GM18499 (cell line): ENCODE results near the gene CABP1.
"Not testable (repeated sequence)": the region's sequence is repeated elsewhere in the genome, so short reads cannot be mapped to it uniquely, and the experiment has no call there.

ENCODE experiments used
- ATAC-seq: cut with Tn5 transposase; IDR thresholded peaks from one replicate; pipeline ENCODE4 v1.9.1; 2021; ENCODE audit warnings: moderate number of reproducible peaks; ENCODE audit not compliant: insufficient read depth, unreplicated experiment

The CABP1 gene

GRCh38 chr12:120639771-120640721 lies at the start of gene CABP1:
TSS of gene CABP1 (plus strand) at chr12:120640626. CDS start at chr12:120640686, 60 bp downstream.
- ATAC-seq = no peak

GRCh38 chr12:120590741-120591407 lies 49.6 kb upstream of the CABP1 start:
- ATAC-seq = no peak

DNA sequence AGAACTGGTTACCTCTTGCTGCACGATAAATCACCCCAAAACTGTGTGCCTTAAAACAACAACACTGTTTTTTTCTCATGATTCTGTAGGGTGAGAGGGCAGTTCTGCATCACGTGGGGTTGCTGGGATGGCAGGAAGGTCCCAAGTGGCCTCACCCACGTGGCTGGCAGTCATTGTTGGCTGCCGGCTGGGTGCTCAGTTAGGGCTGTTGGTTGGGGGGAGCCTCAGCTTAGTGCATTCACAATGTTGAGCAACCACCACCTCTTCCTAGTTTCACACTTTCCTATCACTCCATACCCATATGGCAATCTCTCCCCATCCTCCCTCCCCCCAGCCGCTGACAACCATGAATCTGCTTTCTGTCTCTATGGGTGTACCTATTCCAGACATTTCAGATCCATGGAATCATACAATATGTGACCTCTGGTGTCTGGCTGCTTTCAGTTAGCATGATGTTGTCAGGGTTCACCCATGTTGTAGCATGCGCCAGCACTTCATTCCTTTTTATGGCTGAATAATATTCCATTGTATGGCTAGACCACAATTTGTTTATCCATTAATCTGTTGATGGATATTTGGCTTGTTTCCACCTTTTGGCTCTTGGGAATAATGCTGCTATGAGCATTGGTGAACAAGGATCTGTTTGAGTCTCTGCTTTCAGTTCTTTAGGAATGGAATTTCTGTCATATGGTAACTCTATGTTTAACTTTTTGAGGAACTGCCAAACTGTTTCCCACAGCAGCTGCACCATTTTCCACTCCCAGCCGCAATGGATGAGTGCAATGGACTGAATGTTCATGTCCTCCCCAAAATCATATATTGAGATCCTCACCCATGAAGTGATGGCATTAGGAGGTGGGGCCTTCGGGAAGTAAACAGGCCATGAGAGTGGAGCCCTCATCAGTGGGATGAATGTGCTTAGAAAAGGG lies 48.0 kb upstream of the CABP1 start:
- no peak for ATAC-seq

GRCh38 chr12:120596901-120597300 lies 43.5 kb upstream of the CABP1 start:
- no peak for ATAC-seq

GRCh38 chr12:120597861-120598260 lies 42.6 kb upstream of the CABP1 start:
- ATAC-seq = no peak

- no peak for ATAC-seq
Observed at GRCh38 chr12:120598674-120599463, 41.6 kb upstream of the CABP1 start.

DNA sequence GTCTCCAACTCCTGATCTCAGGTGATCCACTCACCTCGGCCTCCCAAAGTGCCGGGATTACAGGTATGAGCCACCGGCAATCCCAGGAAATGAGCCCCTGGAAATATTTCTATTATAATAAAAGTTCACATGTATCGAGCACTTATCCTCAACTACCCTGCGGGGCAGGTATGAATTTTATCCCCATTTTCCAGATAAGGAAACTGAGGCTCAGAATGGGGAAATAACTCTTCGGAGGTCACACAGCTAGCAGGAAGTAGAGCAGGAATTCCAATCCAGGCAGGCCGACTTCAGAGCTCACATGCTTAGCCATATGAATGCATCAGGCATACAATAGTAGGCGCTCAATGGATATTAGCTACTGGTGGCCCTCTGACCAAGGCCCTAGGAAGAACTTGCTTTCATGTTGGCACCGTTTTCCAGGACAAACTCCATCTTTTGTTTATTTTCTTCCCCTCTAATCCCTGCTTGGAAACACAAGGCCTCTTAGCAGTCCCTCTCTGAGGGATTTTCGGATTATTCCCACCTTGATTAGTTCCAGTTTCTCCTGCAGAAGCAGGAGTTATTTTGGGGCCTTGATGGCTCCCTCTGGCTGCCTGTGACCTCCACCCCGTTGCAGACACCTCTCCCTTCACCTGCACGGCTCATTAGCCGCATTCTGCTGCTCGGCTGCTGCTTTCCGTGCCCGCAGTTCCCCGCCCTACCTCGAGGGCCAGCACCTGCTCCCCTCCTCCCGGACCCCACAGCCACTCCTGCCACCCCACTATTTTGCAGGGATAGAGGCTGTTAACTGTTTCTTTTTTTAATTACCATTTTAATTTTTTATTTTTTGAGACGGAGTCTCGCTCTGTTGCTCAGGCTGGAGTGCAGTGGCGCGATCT lies 40.5 kb upstream of the CABP1 start:
- ATAC-seq = no peak

- ATAC-seq = not testable (repeated sequence)
Observed at GRCh38 chr12:120602416-120602815, 38.0 kb upstream of the CABP1 start.

DNA sequence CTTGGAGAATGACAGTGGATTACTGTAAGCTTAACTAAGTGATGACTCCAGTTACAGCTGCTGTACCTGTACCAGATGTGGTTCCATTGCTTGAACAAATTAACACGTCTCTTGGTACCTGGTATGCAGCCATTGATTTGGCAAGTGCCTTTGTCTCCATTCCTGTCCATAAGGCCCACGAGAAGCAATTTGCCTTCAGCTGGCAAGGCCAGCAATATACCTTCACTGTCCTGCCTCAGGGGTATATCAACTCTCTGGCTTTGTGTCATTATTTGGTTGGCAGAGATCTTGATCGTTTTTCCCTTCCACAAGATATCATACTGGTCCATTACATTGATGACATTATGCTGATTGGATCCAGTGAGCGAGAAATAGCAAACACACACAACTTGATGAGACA lies 29.9 kb upstream of the CABP1 start:
- ATAC-seq = no peak

- ATAC-seq = not testable (repeated sequence)
Observed at GRCh38 chr12:120611534-120611933, 28.9 kb upstream of the CABP1 start.

GRCh38 chr12:120614848-120615247 lies 25.6 kb upstream of the CABP1 start:
- ATAC-seq = no peak

DNA sequence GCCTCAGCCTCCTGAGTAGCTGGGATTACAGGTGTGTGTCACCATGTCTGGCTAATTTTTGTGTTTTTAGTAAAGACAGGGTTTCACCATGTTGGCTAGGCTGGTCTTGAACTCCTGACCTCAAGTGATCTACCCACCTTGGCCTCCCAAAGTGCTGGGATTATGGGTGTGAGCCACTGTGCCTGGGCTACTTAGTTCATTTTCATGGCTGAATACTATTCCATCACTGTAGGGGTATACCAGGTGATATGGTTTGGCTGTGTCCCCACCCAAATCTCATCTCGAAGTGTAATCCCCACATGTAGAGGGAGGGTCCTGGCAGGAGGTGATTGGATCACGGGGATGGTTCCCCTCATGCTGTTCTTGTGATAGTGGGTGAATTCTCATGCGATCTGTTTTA lies 23.2 kb upstream of the CABP1 start:
- ATAC-seq = not testable (repeated sequence)

DNA sequence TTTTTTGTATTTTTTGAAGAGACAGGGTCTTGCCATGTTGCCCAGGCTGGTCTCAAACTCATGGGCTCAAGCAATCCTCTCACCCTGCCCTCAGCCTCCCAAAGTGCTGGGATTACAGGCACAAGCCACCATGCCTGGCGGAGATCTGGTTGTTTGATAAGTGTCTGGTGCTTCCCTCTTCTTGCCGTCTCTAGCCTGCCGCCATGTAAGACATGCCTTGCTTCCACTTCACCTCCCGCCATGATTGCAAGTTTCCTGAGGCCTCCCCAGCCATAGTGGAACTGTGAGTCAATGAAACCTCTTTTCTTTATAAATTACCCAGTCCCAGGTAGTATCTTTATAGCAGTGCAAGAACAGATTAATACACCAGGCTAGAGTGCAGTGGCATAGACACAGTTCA lies 22.7 kb upstream of the CABP1 start:
- not testable (repeated sequence) for ATAC-seq

DNA sequence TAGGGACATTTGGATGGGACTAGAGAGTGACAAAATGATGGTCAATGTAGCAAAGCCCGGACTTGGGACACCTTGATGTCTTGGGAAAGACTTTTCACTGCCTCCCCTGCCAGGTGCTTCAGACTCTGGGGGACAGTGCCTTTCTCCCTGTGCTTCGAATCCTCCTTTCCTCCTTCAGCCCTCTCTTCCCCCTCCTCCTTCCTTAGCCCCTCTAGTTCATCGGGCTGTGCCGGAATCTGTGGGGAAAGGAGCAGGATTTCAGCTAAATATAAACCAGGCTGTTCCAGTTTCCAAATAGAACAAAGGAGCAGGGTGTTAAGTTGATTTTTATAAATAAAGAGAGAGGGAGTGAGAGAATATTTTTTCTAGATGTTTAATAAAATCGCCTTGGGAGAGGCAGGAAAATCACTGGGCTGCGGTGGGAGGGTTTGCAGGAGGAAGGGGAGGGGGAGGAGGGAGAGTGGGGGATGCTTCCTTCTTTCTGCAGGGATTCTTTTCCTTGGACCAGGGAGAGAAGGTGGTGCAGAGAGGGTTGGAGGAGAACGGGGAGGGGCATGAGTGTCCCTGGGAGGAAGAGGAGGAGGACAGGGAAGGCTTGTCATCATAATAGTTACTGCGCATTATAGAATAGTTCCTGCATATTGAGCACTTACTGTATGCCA lies 21.3 kb upstream of the CABP1 start:
- ATAC-seq = no peak

DNA sequence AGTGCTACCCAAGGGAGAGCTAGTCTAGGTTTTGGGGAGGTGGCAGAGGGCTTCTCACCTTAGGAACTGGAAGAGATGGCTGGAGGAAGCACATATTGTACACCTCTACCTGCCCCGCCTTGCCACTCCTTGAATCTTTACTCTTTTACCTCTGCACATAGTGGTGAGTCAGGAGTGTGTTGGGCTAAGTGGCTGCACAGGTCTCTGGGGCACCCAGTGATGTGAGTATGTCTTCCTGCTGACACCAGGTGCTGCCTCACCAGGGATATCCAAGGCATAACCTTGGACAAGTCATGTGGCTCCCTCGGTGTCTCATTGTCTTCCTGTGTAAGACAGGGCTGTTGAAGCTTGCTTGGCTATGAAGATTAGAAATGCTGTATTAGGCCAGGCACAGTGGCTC lies 19.8 kb upstream of the CABP1 start:
- ATAC-seq = no peak

DNA sequence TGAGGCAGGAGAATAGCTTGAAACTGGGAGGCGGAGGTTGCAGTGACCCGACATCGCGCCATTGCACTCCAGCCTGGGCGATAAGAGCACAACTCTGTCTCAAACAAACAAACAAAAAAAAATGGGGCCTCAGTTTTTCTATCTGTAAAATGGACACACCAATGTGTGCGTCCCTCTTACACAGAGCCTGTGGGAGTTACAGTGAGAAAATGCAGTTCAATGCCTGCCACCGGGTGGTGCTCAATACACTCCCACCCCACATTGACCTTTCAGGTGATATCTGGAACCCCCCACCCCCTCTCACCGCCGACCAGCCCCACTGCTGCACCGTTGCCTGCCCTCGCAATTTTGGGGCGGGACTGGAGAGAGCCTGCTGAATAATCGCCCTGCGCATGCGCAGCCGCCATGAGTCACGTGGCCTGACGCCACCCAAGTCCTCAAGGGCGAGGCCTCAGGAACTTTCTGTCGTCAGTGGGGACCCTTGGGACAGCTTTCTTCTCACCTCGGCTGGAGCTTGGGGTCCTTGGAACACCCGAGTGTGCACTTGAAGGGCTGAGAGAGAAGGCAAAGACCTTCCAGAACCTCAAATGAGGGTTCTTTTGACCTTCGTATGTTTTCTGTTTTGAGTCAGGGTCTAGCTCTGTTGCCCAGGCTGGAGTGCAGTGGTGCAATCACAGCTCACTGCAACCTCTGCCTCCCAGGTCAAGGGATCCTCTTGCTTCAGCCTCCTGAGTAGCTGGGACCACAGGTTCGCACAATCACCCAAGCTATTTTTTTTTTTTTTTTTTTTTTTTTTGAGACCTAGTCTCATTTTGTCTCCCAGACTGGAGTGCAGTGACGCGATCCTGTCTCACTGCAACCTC lies 14.6 kb upstream of the CABP1 start:
- no peak for ATAC-seq

- ATAC-seq = no peak
Observed at GRCh38 chr12:120628919-120629318, 11.5 kb upstream of the CABP1 start.
